ENCODE data around the gene ASCL5. TPM values are rescaled to one million over a fixed set of nuclear protein-coding genes. Genes with fewer than 3 reads are reported as not detected.
A peak's percentile ranks its signal among the peaks of the same experiment; 100 is the strongest.

The ASCL5 gene
- total RNA-seq, 1 donor from 2014 or later: not detected

GRCh38 chr1:201141418-201141817, 14.4 kb upstream of the ASCL5 start:
- DNase-seq (ENCODE audit: low spot score): peak; percentile 34
- TF ChIP-seq, protein P1, sequence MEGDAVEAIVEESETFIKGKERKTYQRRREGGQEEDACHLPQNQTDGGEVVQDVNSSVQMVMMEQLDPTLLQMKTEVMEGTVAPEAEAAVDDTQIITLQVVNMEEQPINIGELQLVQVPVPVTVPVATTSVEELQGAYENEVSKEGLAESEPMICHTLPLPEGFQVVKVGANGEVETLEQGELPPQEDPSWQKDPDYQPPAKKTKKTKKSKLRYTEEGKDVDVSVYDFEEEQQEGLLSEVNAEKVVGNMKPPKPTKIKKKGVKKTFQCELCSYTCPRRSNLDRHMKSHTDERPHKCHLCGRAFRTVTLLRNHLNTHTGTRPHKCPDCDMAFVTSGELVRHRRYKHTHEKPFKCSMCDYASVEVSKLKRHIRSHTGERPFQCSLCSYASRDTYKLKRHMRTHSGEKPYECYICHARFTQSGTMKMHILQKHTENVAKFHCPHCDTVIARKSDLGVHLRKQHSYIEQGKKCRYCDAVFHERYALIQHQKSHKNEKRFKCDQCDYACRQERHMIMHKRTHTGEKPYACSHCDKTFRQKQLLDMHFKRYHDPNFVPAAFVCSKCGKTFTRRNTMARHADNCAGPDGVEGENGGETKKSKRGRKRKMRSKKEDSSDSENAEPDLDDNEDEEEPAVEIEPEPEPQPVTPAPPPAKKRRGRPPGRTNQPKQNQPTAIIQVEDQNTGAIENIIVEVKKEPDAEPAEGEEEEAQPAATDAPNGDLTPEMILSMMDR (IDR thresholded peaks at IDR 0.05): no peak
- no peaks in the 10 kb centered on the region for H3K27me3 Mint-ChIP-seq (ENCODE audit: low read depth)
- H3K36me3 Mint-ChIP-seq (ENCODE audit: low read depth): peaks cover 29% of the 10 kb centered on the region
- H3K4me1 Mint-ChIP-seq (ENCODE audit: low read depth): peaks cover 28% of the 10 kb centered on the region
- H3K27ac Mint-ChIP-seq (ENCODE audit: unreplicated experiment): no peak overlapping the region
- no peak overlapping the region for H3K4me3 Mint-ChIP-seq (ENCODE audit: unreplicated experiment)
- no peaks in the 10 kb centered on the region for H3K9me3 Mint-ChIP-seq (ENCODE audit: low read depth)

GRCh38 chr1:201140941-201141260, 13.9 kb upstream of the ASCL5 start:
- TF ChIP-seq, protein P1 (IDR thresholded peaks at IDR 0.05): no peak
- DNase-seq (ENCODE audit: low spot score): peak; percentile 72
- Mint-ChIP-seq H3K36me3 (ENCODE audit: low read depth) (peaks cover 26% of the 10 kb centered on the region), H3K4me1 (ENCODE audit: low read depth) (peaks cover 28% of the 10 kb centered on the region), H3K27me3 (ENCODE audit: low read depth) (no peaks in the 10 kb centered on the region), H3K4me3 (ENCODE audit: unreplicated experiment) (no peak overlapping the region), H3K9me3 (ENCODE audit: low read depth) (no peaks in the 10 kb centered on the region), H3K27ac (ENCODE audit: unreplicated experiment) (peak overlapping the region; percentile 24)

DNA sequence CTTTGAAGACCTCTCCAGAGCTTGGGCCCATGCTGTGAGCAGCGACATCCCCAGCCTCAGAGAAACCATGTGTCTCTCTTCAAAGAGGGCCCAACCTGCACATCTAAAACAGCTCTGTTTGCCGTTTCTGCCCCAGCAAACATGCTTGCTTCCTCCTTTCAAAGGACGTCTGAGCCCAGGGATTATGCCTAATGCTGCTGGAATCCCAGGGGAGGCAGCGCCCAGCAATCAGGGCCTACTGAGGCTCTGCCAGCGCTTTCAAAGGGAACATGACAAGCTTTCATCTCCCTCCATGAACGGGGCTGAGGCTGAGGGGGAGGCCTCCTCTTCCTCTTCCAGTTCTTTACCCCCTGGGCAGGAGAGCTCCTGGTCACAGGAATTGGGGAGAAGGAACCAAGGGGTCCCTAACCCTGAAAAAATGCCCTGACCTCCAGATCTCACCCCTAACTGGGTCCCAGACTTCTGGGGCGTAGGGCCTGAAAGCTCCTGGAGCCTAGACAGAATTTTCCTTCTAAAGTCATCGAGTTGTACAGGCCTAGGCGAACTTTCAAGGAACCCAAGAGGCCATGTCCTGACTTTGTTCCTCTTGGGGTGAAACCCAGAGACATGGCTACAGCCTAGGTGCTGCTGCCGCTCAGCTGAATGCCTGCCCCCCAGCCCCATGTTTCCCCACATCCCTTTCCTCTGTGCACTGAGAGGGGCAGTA, 13.4 kb upstream of the ASCL5 start:
- Mint-ChIP-seq H3K27me3 (ENCODE audit: low read depth) (no peaks in the 10 kb centered on the region), H3K27ac (ENCODE audit: unreplicated experiment) (peak overlapping the region; percentile 24), H3K4me3 (ENCODE audit: unreplicated experiment) (no peak overlapping the region), H3K9me3 (ENCODE audit: low read depth) (no peaks in the 10 kb centered on the region), H3K36me3 (ENCODE audit: low read depth) (peaks cover 28% of the 10 kb centered on the region), H3K4me1 (ENCODE audit: low read depth) (peaks cover 28% of the 10 kb centered on the region)
- TF ChIP-seq, protein P1 (IDR thresholded peaks at IDR 0.05): no peak
- DNase-seq (ENCODE audit: low spot score): peak; percentile 29

DNA sequence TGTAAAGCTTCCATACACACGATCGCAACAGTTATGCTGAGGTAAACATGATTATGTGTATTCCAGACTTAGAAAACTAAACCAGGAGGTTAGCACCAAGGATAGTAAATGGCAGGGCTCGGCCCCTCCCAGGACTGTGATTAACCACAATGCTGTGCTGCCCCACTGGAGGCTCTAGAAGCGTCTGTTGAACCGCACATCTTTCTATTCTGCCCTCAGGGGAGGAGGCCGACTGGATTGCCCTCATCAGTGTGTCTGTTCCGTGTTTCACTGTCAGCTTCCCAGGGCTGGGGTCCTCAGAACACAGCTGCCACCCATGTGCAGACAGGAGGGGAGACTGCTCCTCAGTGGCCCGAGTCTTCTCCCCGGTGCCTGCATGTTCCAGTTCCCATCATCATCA, 12.8 kb upstream of the ASCL5 start:
- Mint-ChIP-seq H3K27me3 (ENCODE audit: low read depth) (no peaks in the 10 kb centered on the region), H3K36me3 (ENCODE audit: low read depth) (peaks cover 26% of the 10 kb centered on the region), H3K27ac (ENCODE audit: unreplicated experiment) (no peak overlapping the region), H3K9me3 (ENCODE audit: low read depth) (no peaks in the 10 kb centered on the region), H3K4me3 (ENCODE audit: unreplicated experiment) (no peak overlapping the region), H3K4me1 (ENCODE audit: low read depth) (peaks cover 28% of the 10 kb centered on the region)
- TF ChIP-seq, protein P1 (IDR thresholded peaks at IDR 0.05): no peak
- DNase-seq (ENCODE audit: low spot score): peak; percentile 51

- TF ChIP-seq, protein P1 (IDR thresholded peaks at IDR 0.05): no peak
- peak overlapping the region; percentile 51 for H3K27ac Mint-ChIP-seq (ENCODE audit: unreplicated experiment)
These were observed 12.3 kb upstream of the ASCL5 start for GRCh38 chr1:201139306-201139705.

More at GRCh38 chr1:201139306-201139705, 12.3 kb upstream of the ASCL5 start:
- peak; percentile 64 for DNase-seq (ENCODE audit: low spot score)
- no peaks in the 10 kb centered on the region for H3K27me3 Mint-ChIP-seq (ENCODE audit: low read depth)
- H3K9me3 Mint-ChIP-seq (ENCODE audit: low read depth): no peaks in the 10 kb centered on the region
- H3K4me3 Mint-ChIP-seq (ENCODE audit: unreplicated experiment): no peak overlapping the region
- peaks cover 25% of the 10 kb centered on the region for H3K36me3 Mint-ChIP-seq (ENCODE audit: low read depth)
- peaks cover 28% of the 10 kb centered on the region for H3K4me1 Mint-ChIP-seq (ENCODE audit: low read depth)
